H1 (cell line): ENCODE results near the gene OR8G5. TPM values are rescaled to one million over a fixed set of nuclear protein-coding genes. Genes with fewer than 3 reads are reported as not detected.

Source experiments
- CTCF ChIA-PET: fragments of 300-600 bp; sonication (Branson Sonifier 250); formaldehyde crosslinking; loops from one replicate; lab custom pipeline; 2021; ENCODE audit not compliant: partially characterized antibody; lab: Charles Lee
- POLR2A ChIA-PET: fragments of 300-600 bp; sonication (Branson Sonifier 250); formaldehyde crosslinking; loops from one replicate; lab custom pipeline; 2021; ENCODE audit warnings: inconsistent platforms; ENCODE audit not compliant: partially characterized antibody; lab: Charles Lee
- DNase-seq, 2 experiments: peaks; one replicate each; pipeline versions ENCODE4 v3.0.0 to v3.0.0-alpha.2; 2010 to 2022; ENCODE audit warnings: low spot score in 2 of 2, low read depth in 1 of 2, mixed read lengths in 1 of 2
- FAIRE-seq: peaks from 2 replicates; lab custom pipeline; 2011; peaks lifted over from hg19 to GRCh38; lab: Jason Lieb, UNC
- H2AFZ ChIP-seq: 2 replicates; pipeline ENCODE4 v1.8.1; 2012; ENCODE audit warnings: low read length, inconsistent platforms
- H2AK5ac ChIP-seq: 2 replicates; pipeline ENCODE4 v1.6.1; 2013; ENCODE audit warnings: low read depth, low read length
- H2BK120ac ChIP-seq: replicated peaks from 2 replicates; pipeline ENCODE3; 2013; ENCODE audit warnings: low read depth, low read length, inconsistent platforms
- H2BK12ac ChIP-seq: 2 replicates; pipeline ENCODE4 v1.6.1; 2013; ENCODE audit warnings: low read depth, low read length
- H2BK15ac ChIP-seq: 2 replicates; pipeline ENCODE4 v1.6.1; 2013; ENCODE audit warnings: low read length
- H2BK20ac ChIP-seq: 2 replicates; pipeline ENCODE4 v1.6.1; 2013; ENCODE audit warnings: low read length
- H2BK5ac ChIP-seq: 2 replicates; pipeline ENCODE4 v1.6.1; 2013; ENCODE audit warnings: low read depth, low read length
- H3K14ac ChIP-seq: 2 replicates; pipeline ENCODE4 v1.6.1; 2013; ENCODE audit warnings: inconsistent platforms; ENCODE audit not compliant: insufficient read length
- H3K18ac ChIP-seq: 2 replicates; pipeline ENCODE4 v1.6.1; 2013; ENCODE audit warnings: low read length; ENCODE audit errors: extremely low read depth
- H3K23ac ChIP-seq: 2 replicates; pipeline ENCODE4 v1.6.1; 2013; ENCODE audit warnings: inconsistent platforms; ENCODE audit not compliant: insufficient read length
- H3K23me2 ChIP-seq: 2 replicates; pipeline ENCODE4 v1.6.1; 2013; ENCODE audit warnings: low read depth, low read length
- H3K27ac ChIP-seq: 2 replicates; pipeline ENCODE4 v1.6.1; 2011; ENCODE audit warnings: low read depth, low read length, inconsistent platforms
- H3K27me3 ChIP-seq, 4 experiments: replicated peaks in 1 of 4; 1 replicate in 1 of 4; 2 replicates in 3 of 4; pipeline versions ENCODE4 v1.6.1 to v1.8.1; 2011 to 2013; ENCODE audit warnings: low read length in 3 of 4, mild to moderate bottlenecking in 3 of 4, inconsistent platforms in 2 of 4, mixed read lengths in 2 of 4, moderate library complexity in 1 of 4; ENCODE audit not compliant: control insufficient read depth in 3 of 4, insufficient read depth in 3 of 4; ENCODE audit errors: extremely low read depth in 1 of 4
- H3K36me3 ChIP-seq, 4 experiments: 2 replicates each; pipeline versions ENCODE4 v1.6.1 to v1.8.1; 2011 to 2013; ENCODE audit warnings: mild to moderate bottlenecking in 4 of 4, low read length in 3 of 4, moderate library complexity in 2 of 4, control low read depth in 1 of 4, inconsistent platforms in 1 of 4; ENCODE audit not compliant: insufficient read depth in 4 of 4, control insufficient read depth in 2 of 4
- H3K4ac ChIP-seq: replicated peaks from 2 replicates; pipeline ENCODE3; 2013; ENCODE audit warnings: low read length, low read depth, mixed read lengths, inconsistent platforms; ENCODE audit not compliant: insufficient read length
- H3K4me1 ChIP-seq, 4 experiments: replicated peaks in 1 of 4; 1 replicate in 1 of 4; 2 replicates in 3 of 4; pipeline versions ENCODE4 v1.6.1 to v1.8.1; 2011 to 2013; ENCODE audit warnings: low read length in 3 of 4, inconsistent platforms in 2 of 4, mixed read lengths in 1 of 4; ENCODE audit not compliant: insufficient read depth in 4 of 4, control insufficient read depth in 3 of 4
- H3K4me2 ChIP-seq, 2 experiments: 2 replicates each; pipeline versions ENCODE4 v1.6.1 to v1.8.1; 2011 to 2013; ENCODE audit warnings: low read depth in 2 of 2, low read length in 2 of 2, control low read depth in 1 of 2, inconsistent platforms in 1 of 2, mild to moderate bottlenecking in 1 of 2; ENCODE audit not compliant: insufficient read depth in 1 of 2
- H3K4me3 ChIP-seq, 4 experiments: fragments of 200-600, 300-600 bp in 1 of 4; sonication (generic), shearing (Covaris generic), sonication (Bioruptor Twin) in 1 of 4; 2 replicates each; pipeline versions ENCODE4 v1.5.1 to v1.8.1; 2011 to 2016; ENCODE audit warnings: low read length in 4 of 4, low read depth in 3 of 4, control low read depth in 2 of 4, inconsistent platforms in 2 of 4, mild to moderate bottlenecking in 2 of 4, mixed read lengths in 1 of 4, moderate library complexity in 1 of 4; ENCODE audit not compliant: insufficient read depth in 2 of 4; ENCODE audit errors: extremely low read depth in 1 of 4
- H3K56ac ChIP-seq: replicated peaks from 2 replicates; pipeline ENCODE3; 2013; ENCODE audit warnings: low read depth, mild to moderate bottlenecking, mixed read lengths, low read length, inconsistent platforms; ENCODE audit not compliant: insufficient read length
- H3K79me1 ChIP-seq: 2 replicates; pipeline ENCODE4 v1.6.1; 2013; ENCODE audit warnings: low read depth, low read length, control low read depth
- H3K79me2 ChIP-seq, 2 experiments: 2 replicates each; pipeline versions ENCODE4 v1.6.1 to v1.8.1; 2012 to 2013; ENCODE audit warnings: low read length in 2 of 2, mild to moderate bottlenecking in 2 of 2, inconsistent platforms in 1 of 2; ENCODE audit not compliant: insufficient read depth in 2 of 2, control insufficient read depth in 1 of 2
- H3K9ac ChIP-seq, 4 experiments: replicated peaks in 1 of 4; 1 replicate in 1 of 4; 2 replicates in 3 of 4; pipeline versions ENCODE4 v1.6.1 to v1.8.1; 2011 to 2013; ENCODE audit warnings: low read depth in 3 of 4, low read length in 3 of 4, control low read depth in 2 of 4, mild to moderate bottlenecking in 2 of 4, moderate library complexity in 2 of 4, inconsistent platforms in 1 of 4; ENCODE audit errors: extremely low read depth in 1 of 4
- H3K9me3 ChIP-seq, 2 experiments: 2 replicates each; pipeline versions ENCODE4 v1.6.1 to v1.8.1; 2012 to 2013; ENCODE audit warnings: mild to moderate bottlenecking in 2 of 2, moderate library complexity in 2 of 2, control low read depth in 1 of 2, inconsistent platforms in 1 of 2, low read depth in 1 of 2, low read length in 1 of 2, mixed read lengths in 1 of 2; ENCODE audit not compliant: insufficient read depth in 2 of 2
- H4K20me1 ChIP-seq, 2 experiments: replicated peaks in 1 of 2; 2 replicates each; pipeline versions ENCODE3 to v1.8.1; 2011 to 2013; ENCODE audit warnings: inconsistent platforms in 2 of 2, low read length in 2 of 2, mild to moderate bottlenecking in 1 of 2; ENCODE audit not compliant: insufficient read depth in 2 of 2, control insufficient read depth in 1 of 2
- H4K5ac ChIP-seq: 2 replicates; pipeline ENCODE4 v1.6.1; 2013; ENCODE audit warnings: low read length, low read depth, mixed read lengths, inconsistent platforms; ENCODE audit not compliant: insufficient read length
- H4K8ac ChIP-seq: 2 replicates; pipeline ENCODE4 v1.8.0; 2013; ENCODE audit warnings: mild to moderate bottlenecking, moderate library complexity, low read length, inconsistent platforms; ENCODE audit not compliant: insufficient read depth; ENCODE audit errors: extremely low read depth
- H4K91ac ChIP-seq: replicated peaks from 2 replicates; pipeline ENCODE3; 2013; ENCODE audit warnings: low read length, mixed read lengths, inconsistent platforms; ENCODE audit not compliant: insufficient read length
- BCL11A ChIP-seq, 2 experiments: IDR thresholded peaks; one replicate each; pipeline ENCODE4 v1.6.1; 2011; ENCODE audit warnings: low read depth in 2 of 2, low read length in 2 of 2, mild to moderate bottlenecking in 2 of 2
- GABPA ChIP-seq: IDR thresholded peaks from 2 replicates; pipeline ENCODE4 v1.6.1; 2011; ENCODE audit warnings: mild to moderate bottlenecking, low read length, moderate library complexity, borderline replicate concordance; ENCODE audit not compliant: insufficient read depth
- JUND ChIP-seq: IDR thresholded peaks from 2 replicates; pipeline ENCODE4 v1.6.1; 2011; ENCODE audit warnings: mild to moderate bottlenecking, improper control_type of control experiment, low read length
- KDM1A ChIP-seq: fragments of 200-600, 300-600 bp; sonication (generic); IDR thresholded peaks from 2 replicates; pipeline ENCODE4 v1.7.1; 2016; ENCODE audit warnings: mild to moderate bottlenecking, low read length, borderline replicate concordance
- KDM4A ChIP-seq: IDR thresholded peaks from one replicate; pipeline ENCODE4 v1.7.1; 2012; ENCODE audit warnings: low read depth, mild to moderate bottlenecking, moderate library complexity, low read length, inconsistent platforms; ENCODE audit not compliant: severe bottlenecking
- NRF1 ChIP-seq: IDR thresholded peaks from 2 replicates; pipeline ENCODE4 v1.6.1; 2011; ENCODE audit warnings: mild to moderate bottlenecking, low read depth, low read length, improper control_type of control experiment
- RFX5 ChIP-seq: IDR thresholded peaks from 2 replicates; pipeline ENCODE4 v1.6.1; 2011; ENCODE audit warnings: low read depth, low read length, improper control_type of control experiment, borderline replicate concordance
- SIX5 ChIP-seq: IDR thresholded peaks from 2 replicates; pipeline ENCODE4 v1.6.1; 2011; ENCODE audit warnings: mild to moderate bottlenecking, low read depth, low read length
- SP4 ChIP-seq: IDR thresholded peaks from 2 replicates; pipeline ENCODE4 v1.6.1; 2012; ENCODE audit warnings: low read length, inconsistent platforms
- SRF ChIP-seq: IDR thresholded peaks from 2 replicates; pipeline ENCODE4 v1.6.1; 2011; ENCODE audit warnings: mild to moderate bottlenecking, low read depth, low read length, moderate library complexity
- TEAD4 ChIP-seq: IDR thresholded peaks from 2 replicates; pipeline ENCODE4 v1.6.1; 2012; ENCODE audit warnings: low read depth, low read length, inconsistent platforms, mixed read lengths
- YY1 ChIP-seq: IDR thresholded peaks from 2 replicates; pipeline ENCODE4 v1.6.1; 2011; ENCODE audit warnings: low read depth, mild to moderate bottlenecking, low read length
- ZNF274 ChIP-seq: IDR thresholded peaks from 2 replicates; pipeline ENCODE4 v1.7.0; 2012; ENCODE audit warnings: low read length, borderline replicate concordance; ENCODE audit errors: extremely low read depth
- WGBS, 2 experiments: shearing (Covaris generic) in 1 of 2; methylation state at CpG; one replicate each; pipeline versions ENCODE4 v1.1.6 to v1.1.7; 2013 to 2015; ENCODE audit warnings: low lambda C conversion rate in 2 of 2, mixed read lengths in 2 of 2, inconsistent platforms in 1 of 2, low coverage in 1 of 2, missing lambda C conversion rate in 1 of 2; ENCODE audit not compliant: insufficient replicate concordance in 2 of 2, insufficient coverage in 1 of 2, insufficient read length in 1 of 2; ENCODE audit errors: extremely low coverage in 1 of 2, missing lambda C conversion rate in 1 of 2; 5-methylcytosine and 5-hydroxymethylcytosine counted together
- polyA plus RNA-seq, 7 experiments: library from polyadenylated mRNA; depleted of rRNA in 3 of 7; stranded (reverse) in 5 of 7; unstranded in 2 of 7; fragments of >200 nt in 5 of 7; fragments of 200-250 nt in 2 of 7; gene quantifications; 1 replicate in 5 of 7; 2 replicates in 1 of 7; 4 replicates in 1 of 7; pipeline versions ENCODE4 v1.2.1 to v1.2.3, GENCODE V29; 2011 to 2013; ENCODE audit warnings: missing spikeins in 2 of 7, mixed read lengths in 2 of 7
- total RNA-seq: library from RNA; stranded (reverse); fragmentation: NEBNext Ultra II Directional; extraction: Animal tissue kit (Norgen Biotek cat#: 25700); gene quantifications from 2 replicates; pipeline ENCODE4 v1.2.1, GENCODE V29; 2021

Gene OR8G5
- total and polyA plus RNA-seq, 2 of the 8 experiments (the other 6 are each of a cell fraction or from before 2014, with no cell fraction given) = not detected

DNA sequence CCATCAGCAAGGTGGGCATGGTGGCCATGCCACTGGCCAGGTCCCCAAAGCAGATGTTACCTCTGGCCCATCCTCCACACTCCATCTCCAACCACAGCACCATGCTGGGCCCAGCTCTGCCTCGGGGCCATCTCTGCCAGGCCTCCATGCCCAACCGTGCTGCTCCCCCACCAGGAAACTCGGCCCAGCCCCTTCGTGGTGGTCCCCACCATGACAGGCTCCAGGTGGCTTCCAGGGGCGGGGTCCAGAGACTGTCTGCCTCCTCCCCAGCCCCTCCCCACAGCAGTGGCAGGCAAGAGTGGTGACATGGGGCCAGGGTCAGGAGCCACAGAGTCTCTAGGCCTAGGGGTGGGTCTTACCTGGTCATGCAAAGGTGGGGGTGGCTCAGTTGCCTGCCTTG, 45.8 kb upstream of the OR8G5 start:
- no peak overlapping the region for H3K4me2 ChIP-seq
- DNase-seq (no peak), FAIRE-seq (no peak)
- no peak overlapping the region for H4K5ac ChIP-seq
- no peak overlapping the region for H4K8ac ChIP-seq
- H3K23ac ChIP-seq = no peak overlapping the region
- no peak overlapping the region for H4K91ac ChIP-seq
- H3K18ac ChIP-seq = no peak overlapping the region
- TF ChIP-seq JUND = no peak
- TF ChIP-seq KDM4A = no peak
- no peak for TF ChIP-seq KDM1A
- no peak for TF ChIP-seq YY1
- TF ChIP-seq SIX5 = no peak
- TF ChIP-seq SRF = no peak
- no peak for TF ChIP-seq ZNF274
- no peak for TF ChIP-seq BCL11A (IDR thresholded peaks at IDR 0.05; ENCODE audit: low read depth in 2 of 2, low read length in 2 of 2)
- TF ChIP-seq RFX5 = no peak
- TF ChIP-seq NRF1 = no peak
- TF ChIP-seq TEAD4 = no peak
- no peak for TF ChIP-seq GABPA
- no peak for TF ChIP-seq SP4
- H3K56ac ChIP-seq = no peak overlapping the region
- H2BK120ac ChIP-seq = no peak overlapping the region
- H2BK20ac ChIP-seq = no peak overlapping the region
- H3K27me3 ChIP-seq = no peaks in the 10 kb centered on the region
- ChIA-PET POLR2A (no interaction called here), CTCF (no interaction called here)
- no peaks in the 10 kb centered on the region; a peak in 1 of 4 replicates for H3K9me3 ChIP-seq
- no peak overlapping the region for H3K14ac ChIP-seq
- no peak overlapping the region for H2AFZ ChIP-seq
- H3K79me2 ChIP-seq = no peaks in the 10 kb centered on the region
- H2AK5ac ChIP-seq = no peak overlapping the region
- H4K20me1 ChIP-seq = no peaks in the 10 kb centered on the region
- no peak overlapping the region for H3K4ac ChIP-seq
- H3K4me1 ChIP-seq = no peaks in the 10 kb centered on the region
- no peak overlapping the region for H2BK5ac ChIP-seq
- H2BK15ac ChIP-seq = no peak overlapping the region
- H3K36me3 ChIP-seq = no peaks in the 10 kb centered on the region
- H3K23me2 ChIP-seq = no peaks in the 10 kb centered on the region
- no peak overlapping the region for H2BK12ac ChIP-seq
- WGBS, 2 experiments = 100% methylated on average over 4 of the region's 5 CpGs; no CpG with 5 or more reads in 1 of the 2 experiments
- no peak overlapping the region for H3K4me3 ChIP-seq
- no peak overlapping the region for H3K9ac ChIP-seq
- H3K27ac ChIP-seq = no peak overlapping the region
- no peaks in the 10 kb centered on the region for H3K79me1 ChIP-seq
